K562 (cell line): ENCODE data around the gene CD46. TPM values are rescaled to one million over a fixed set of nuclear protein-coding genes. Genes with fewer than 3 reads are reported as not detected.

Experiments
- DDX20 ChIP-seq: fragments of 450-650 bp; IDR thresholded peaks from 2 replicates; pipeline ENCODE4 v1.6.1; 2016; ENCODE audit warnings: missing genetic modification characterization, low read depth, mild to moderate bottlenecking, missing compliant biosample characterization, moderate library complexity
- ELF2 ChIP-seq: fragments of 250-450 bp; sonication (Bioruptor Pico); IDR thresholded peaks from 2 replicates; pipeline ENCODE4 v1.5.0; 2021; ENCODE audit warnings: mild to moderate bottlenecking
- ETV5 ChIP-seq: sonication (generic); formaldehyde crosslinking; IDR thresholded peaks from 2 replicates; pipeline ENCODE4 v1.4.0; 2020; ENCODE audit warnings: low read depth, mild to moderate bottlenecking, missing genetic modification reagents
- HBP1 ChIP-seq: fragments of 450-650 bp; formaldehyde crosslinking; IDR thresholded peaks from 2 replicates; pipeline ENCODE4 v1.4.0; 2022; ENCODE audit warnings: missing genetic modification characterization
- HDAC1 ChIP-seq, 2 experiments: fragments of 450-650 bp; IDR thresholded peaks; 2 replicates each; pipeline ENCODE4 v1.6.1; 2016 to 2017; ENCODE audit warnings: inconsistent platforms in 1 of 2, mild to moderate bottlenecking in 1 of 2, moderate library complexity in 1 of 2
- MBD2 ChIP-seq: sonication (generic); IDR thresholded peaks from 2 replicates; pipeline ENCODE4 v1.6.1; 2016; ENCODE audit warnings: low read depth, borderline replicate concordance
- POLR2A ChIP-seq: fragments of 450-650 bp; conservative IDR thresholded peaks from 2 replicates; pipeline ENCODE4 v1.6.1; 2016
- SPI1 ChIP-seq: IDR thresholded peaks from 2 replicates; pipeline ENCODE4 v1.6.1; 2011; ENCODE audit warnings: low read depth, low read length, control low read depth, borderline replicate concordance
- ZBED1 ChIP-seq: IDR thresholded peaks from 2 replicates; pipeline ENCODE4 v1.6.1; 2014
- ZFP1 ChIP-seq: fragments of 450-650 bp; formaldehyde crosslinking; IDR thresholded peaks from 2 replicates; pipeline ENCODE4 v1.4.0; 2020; ENCODE audit warnings: mild to moderate bottlenecking, mixed read lengths
- ZNF212 ChIP-seq: fragments of 450-650 bp; formaldehyde crosslinking; IDR thresholded peaks from 2 replicates; pipeline ENCODE4 v1.4.0; 2020; ENCODE audit warnings: mild to moderate bottlenecking
- ZNF24 ChIP-seq: fragments of 450-650 bp; IDR thresholded peaks from 2 replicates; pipeline ENCODE4 v1.6.1; 2016
- ZNF395 ChIP-seq: fragments of 200-800 bp; sonication (Bioruptor generic); IDR thresholded peaks from 2 replicates; pipeline ENCODE4 v1.6.1; 2017; ENCODE audit warnings: missing genetic modification characterization, missing compliant biosample characterization
- polyA plus RNA-seq, 8 experiments: library from polyadenylated mRNA; depleted of rRNA in 4 of 8; stranded (reverse) in 5 of 8; unstranded in 3 of 8; fragments of >200 nt; fragmentation: Nextera tagmentation in 2 of 8; fragmentation: Illumina TruSeq in 1 of 8; extraction: Ambion mirVana in 2 of 8; extraction: Trizol in 1 of 8; gene quantifications; 2 replicates each; pipeline versions ENCODE4 v1.2.1 to v1.2.3, GENCODE V29; 2011 to 2014; ENCODE audit warnings: inconsistent platforms in 1 of 8, missing spikeins in 1 of 8
- total RNA-seq, 7 experiments: library from RNA; depleted of rRNA in 6 of 7; stranded (reverse); fragments of >200 nt in 6 of 7; fragmentation: Illumina TruSeq in 2 of 7; extraction: Trizol in 2 of 7; gene quantifications; 2 replicates each; pipeline versions ENCODE4 v1.2.1 to v1.2.3, GENCODE V29; 2011 to 2021; ENCODE audit warnings: low replicate concordance in 1 of 7
- TF ChIP-seq, protein P1 (sequence below): sonication (generic); formaldehyde crosslinking; IDR thresholded peaks from 2 replicates; pipeline ENCODE4 v1.9.0; 2022; ENCODE audit warnings: mild to moderate bottlenecking, missing genetic modification reagents
- TF ChIP-seq, protein P2 (sequence below): fragments of 450-650 bp; IDR thresholded peaks from 2 replicates; pipeline ENCODE4 v1.6.1; 2014; ENCODE audit warnings: low read depth, mild to moderate bottlenecking, moderate library complexity, borderline replicate concordance
- TF ChIP-seq, protein P3 (sequence below): fragments of 450-650 bp; IDR thresholded peaks from 2 replicates; pipeline ENCODE4 v1.6.1; 2016; ENCODE audit warnings: low read depth

CD46 gene
- total and polyA plus RNA-seq, 9 of the 15 experiments (the other 6 are each of a cell fraction or from before 2014, with no cell fraction given) = 87.9 to 374 (median 156) TPM

- TF ChIP-seq DDX20 (tag) (peak; percentile 50; the same call in 1 of the 2 replicates), ZNF212 (CRISPR knock-in tag) (no peak; the same call in 1 of the 2 replicates), MBD2 (no peak), SPI1 (peak; percentile 98), ZFP1 (no peak), ZBED1 (no peak), ETV5 (CRISPR knock-in tag) (peak; percentile 65; the same call in 1 of the 2 replicates), POLR2A (no peak), ELF2 (CRISPR knock-in tag) (no peak; the same call in 1 of the 2 replicates), HBP1 (CRISPR knock-in tag) (0 out of 2 replicates have a peak, but pooled peaks have one; percentile 18), ZNF395 (CRISPR knock-in tag) (peak; percentile 54; the same call in 1 of the 2 replicates), HDAC1 (IDR thresholded peaks at IDR 0.05) (0 out of 4 replicates have a peak, but pooled peaks of 1 of the 2 experiments have one; percentile 3), ZNF24 (peak; percentile 47; the same call in 1 of the 2 replicates)
- TF ChIP-seq, protein P1, sequence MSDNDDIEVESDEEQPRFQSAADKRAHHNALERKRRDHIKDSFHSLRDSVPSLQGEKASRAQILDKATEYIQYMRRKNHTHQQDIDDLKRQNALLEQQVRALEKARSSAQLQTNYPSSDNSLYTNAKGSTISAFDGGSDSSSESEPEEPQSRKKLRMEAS (CRISPR knock-in tag) = peak; percentile 99
- TF ChIP-seq, protein P2, sequence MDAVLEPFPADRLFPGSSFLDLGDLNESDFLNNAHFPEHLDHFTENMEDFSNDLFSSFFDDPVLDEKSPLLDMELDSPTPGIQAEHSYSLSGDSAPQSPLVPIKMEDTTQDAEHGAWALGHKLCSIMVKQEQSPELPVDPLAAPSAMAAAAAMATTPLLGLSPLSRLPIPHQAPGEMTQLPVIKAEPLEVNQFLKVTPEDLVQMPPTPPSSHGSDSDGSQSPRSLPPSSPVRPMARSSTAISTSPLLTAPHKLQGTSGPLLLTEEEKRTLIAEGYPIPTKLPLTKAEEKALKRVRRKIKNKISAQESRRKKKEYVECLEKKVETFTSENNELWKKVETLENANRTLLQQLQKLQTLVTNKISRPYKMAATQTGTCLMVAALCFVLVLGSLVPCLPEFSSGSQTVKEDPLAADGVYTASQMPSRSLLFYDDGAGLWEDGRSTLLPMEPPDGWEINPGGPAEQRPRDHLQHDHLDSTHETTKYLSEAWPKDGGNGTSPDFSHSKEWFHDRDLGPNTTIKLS = 0 out of 2 replicates have a peak, but pooled peaks have one; percentile 18
- TF ChIP-seq, protein P3, sequence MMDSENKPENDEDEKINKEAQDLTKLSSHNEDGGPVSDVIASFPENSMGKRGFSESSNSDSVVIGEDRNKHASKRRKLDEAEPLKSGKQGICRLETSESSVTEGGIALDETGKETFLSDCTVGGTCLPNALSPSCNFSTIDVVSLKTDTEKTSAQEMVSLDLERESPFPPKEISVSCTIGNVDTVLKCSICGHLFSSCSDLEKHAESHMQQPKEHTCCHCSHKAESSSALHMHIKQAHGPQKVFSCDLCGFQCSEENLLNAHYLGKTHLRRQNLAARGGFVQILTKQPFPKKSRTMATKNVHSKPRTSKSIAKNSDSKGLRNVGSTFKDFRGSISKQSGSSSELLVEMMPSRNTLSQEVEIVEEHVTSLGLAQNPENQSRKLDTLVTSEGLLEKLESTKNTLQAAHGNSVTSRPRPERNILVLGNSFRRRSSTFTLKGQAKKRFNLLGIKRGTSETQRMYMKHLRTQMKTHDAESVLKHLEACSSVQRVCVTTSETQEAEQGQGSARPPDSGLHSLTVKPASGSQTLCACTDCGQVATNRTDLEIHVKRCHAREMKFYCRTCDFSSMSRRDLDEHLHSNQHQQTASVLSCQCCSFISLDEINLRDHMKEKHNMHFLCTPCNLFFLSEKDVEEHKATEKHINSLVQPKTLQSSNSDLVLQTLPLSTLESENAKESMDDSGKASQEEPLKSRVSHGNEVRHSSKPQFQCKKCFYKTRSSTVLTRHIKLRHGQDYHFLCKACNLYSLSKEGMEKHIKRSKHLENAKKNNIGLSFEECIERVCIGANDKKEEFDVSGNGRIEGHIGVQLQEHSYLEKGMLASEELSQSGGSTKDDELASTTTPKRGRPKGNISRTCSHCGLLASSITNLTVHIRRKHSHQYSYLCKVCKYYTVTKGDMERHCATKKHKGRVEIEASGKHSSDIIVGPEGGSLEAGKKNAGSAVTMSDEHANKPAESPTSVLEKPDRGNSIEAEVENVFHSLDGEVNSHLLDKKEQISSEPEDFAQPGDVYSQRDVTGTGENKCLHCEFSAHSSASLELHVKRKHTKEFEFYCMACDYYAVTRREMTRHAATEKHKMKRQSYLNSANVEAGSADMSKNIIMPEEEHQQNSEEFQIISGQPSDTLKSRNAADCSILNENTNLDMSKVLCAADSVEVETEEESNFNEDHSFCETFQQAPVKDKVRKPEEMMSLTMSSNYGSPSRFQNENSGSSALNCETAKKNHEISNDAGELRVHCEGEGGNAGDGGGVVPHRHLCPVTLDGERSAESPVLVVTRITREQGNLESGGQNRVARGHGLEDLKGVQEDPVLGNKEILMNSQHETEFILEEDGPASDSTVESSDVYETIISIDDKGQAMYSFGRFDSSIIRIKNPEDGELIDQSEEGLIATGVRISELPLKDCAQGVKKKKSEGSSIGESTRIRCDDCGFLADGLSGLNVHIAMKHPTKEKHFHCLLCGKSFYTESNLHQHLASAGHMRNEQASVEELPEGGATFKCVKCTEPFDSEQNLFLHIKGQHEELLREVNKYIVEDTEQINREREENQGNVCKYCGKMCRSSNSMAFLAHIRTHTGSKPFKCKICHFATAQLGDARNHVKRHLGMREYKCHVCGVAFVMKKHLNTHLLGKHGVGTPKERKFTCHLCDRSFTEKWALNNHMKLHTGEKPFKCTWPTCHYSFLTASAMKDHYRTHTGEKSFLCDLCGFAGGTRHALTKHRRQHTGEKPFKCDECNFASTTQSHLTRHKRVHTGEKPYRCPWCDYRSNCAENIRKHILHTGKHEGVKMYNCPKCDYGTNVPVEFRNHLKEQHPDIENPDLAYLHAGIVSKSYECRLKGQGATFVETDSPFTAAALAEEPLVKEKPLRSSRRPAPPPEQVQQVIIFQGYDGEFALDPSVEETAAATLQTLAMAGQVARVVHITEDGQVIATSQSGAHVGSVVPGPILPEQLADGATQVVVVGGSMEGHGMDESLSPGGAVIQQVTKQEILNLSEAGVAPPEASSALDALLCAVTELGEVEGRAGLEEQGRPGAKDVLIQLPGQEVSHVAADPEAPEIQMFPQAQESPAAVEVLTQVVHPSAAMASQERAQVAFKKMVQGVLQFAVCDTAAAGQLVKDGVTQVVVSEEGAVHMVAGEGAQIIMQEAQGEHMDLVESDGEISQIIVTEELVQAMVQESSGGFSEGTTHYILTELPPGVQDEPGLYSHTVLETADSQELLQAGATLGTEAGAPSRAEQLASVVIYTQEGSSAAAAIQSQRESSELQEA = no peak
Measured at GRCh38 chr1:207828485-207829158, 76.8 kb downstream of the CD46 start (continued).
